Large intestine (tissue), 3 donors: ENCODE measurements around the gene RETREG1. TPM values are rescaled to one million over a fixed set of nuclear protein-coding genes. Genes with fewer than 3 reads are reported as not detected.
A peak's percentile ranks its signal among the peaks of the same experiment; 100 is the strongest.

Source experiments
- DNase-seq, 2 donors: peaks; one replicate each; pipeline versions ENCODE4 v3.0.0 to v3.0.0-alpha.2; 2013
- H3K27ac ChIP-seq: one replicate; pipeline ENCODE4 v1.5.1; 2013; ENCODE audit warnings: low read length
- H3K27me3 ChIP-seq: 2 replicates; pipeline ENCODE4 v1.6.1; 2013; ENCODE audit warnings: low read length; ENCODE audit not compliant: control insufficient read depth, insufficient read depth
- H3K36me3 ChIP-seq: 2 replicates; pipeline ENCODE4 v1.6.1; 2013; ENCODE audit warnings: low read length; ENCODE audit not compliant: control insufficient read depth, insufficient read depth
- H3K4me1 ChIP-seq: one replicate; pipeline ENCODE4 v1.6.1; 2013; ENCODE audit warnings: low read length; ENCODE audit not compliant: control insufficient read depth, insufficient read depth
- H3K4me3 ChIP-seq: one replicate; pipeline ENCODE4 v1.5.1; 2013; ENCODE audit warnings: low read length
- H3K9me3 ChIP-seq: one replicate; pipeline ENCODE4 v1.6.1; 2013; ENCODE audit warnings: mild to moderate bottlenecking, low read depth, low read length, moderate library complexity; ENCODE audit not compliant: control insufficient read depth
- WGBS: methylation state at CpG from one replicate; pipeline ENCODE4 v1.1.5; 2013; ENCODE audit warnings: low lambda C conversion rate; ENCODE audit not compliant: insufficient coverage; 5-methylcytosine and 5-hydroxymethylcytosine counted together
- polyA plus RNA-seq: library from polyadenylated mRNA; unstranded; fragments of 120-200 nt; gene quantifications from one replicate; pipeline ENCODE4 v1.2.1, GENCODE V29; 2013

The RETREG1 gene
- polyA plus RNA-seq, 1 donor: 27.0 TPM

GRCh38 chr5:16531063-16531648 lies 85.6 kb downstream of the RETREG1 start:
- Histone ChIP-seq H3K36me3 (no peaks in the 10 kb centered on the region), H3K4me1 (peaks cover 33% of the 10 kb centered on the region), H3K9me3 (no peaks in the 10 kb centered on the region), H3K27me3 (no peaks in the 10 kb centered on the region), H3K4me3 (no peak overlapping the region), H3K27ac (peak overlapping the region; percentile 32)
- peak in 1 of 2 donors; percentile 77 for DNase-seq
- WGBS: no CpG with 5 or more reads among the region's 4 CpGs

GRCh38 chr5:16529306-16529705 lies 87.5 kb downstream of the RETREG1 start:
- Histone ChIP-seq H3K36me3 (no peaks in the 10 kb centered on the region), H3K4me1 (peaks cover 33% of the 10 kb centered on the region), H3K4me3 (no peak overlapping the region), H3K27ac (peak overlapping the region; percentile 3), H3K9me3 (no peaks in the 10 kb centered on the region), H3K27me3 (no peaks in the 10 kb centered on the region)
- DNase-seq: peak; percentile 74 to 90
- WGBS: 8% methylated on average over 2 of the region's 7 CpGs

GRCh38 chr5:16528382-16529110 lies 88.3 kb downstream of the RETREG1 start:
- Histone ChIP-seq H3K4me3 (no peak overlapping the region), H3K27ac (no peak overlapping the region), H3K27me3 (no peaks in the 10 kb centered on the region), H3K36me3 (no peaks in the 10 kb centered on the region), H3K9me3 (no peaks in the 10 kb centered on the region), H3K4me1 (peaks cover 33% of the 10 kb centered on the region)
- peak in 1 of 2 donors; percentile 19 for DNase-seq
- no CpG with 5 or more reads among the region's 7 CpGs for WGBS

- Histone ChIP-seq H3K9me3 (no peaks in the 10 kb centered on the region), H3K4me3 (no peak overlapping the region), H3K27me3 (no peaks in the 10 kb centered on the region), H3K27ac (no peak overlapping the region), H3K36me3 (no peaks in the 10 kb centered on the region), H3K4me1 (peaks cover 42% of the 10 kb centered on the region)
- DNase-seq: no peak
- WGBS: no CpG with 5 or more reads among the region's 4 CpGs
Measured at GRCh38 chr5:16525651-16526050, 91.1 kb downstream of the RETREG1 start.

GRCh38 chr5:16524286-16524685 lies 92.5 kb downstream of the RETREG1 start:
- H3K27ac ChIP-seq: no peak overlapping the region
- no peak for DNase-seq
- no peaks in the 10 kb centered on the region for H3K36me3 ChIP-seq
- 80% methylated on average over 1 of the region's 5 CpGs for WGBS
- no peaks in the 10 kb centered on the region for H3K9me3 ChIP-seq
- no peaks in the 10 kb centered on the region for H3K27me3 ChIP-seq
- H3K4me3 ChIP-seq: no peak overlapping the region
- H3K4me1 ChIP-seq: peaks cover 43% of the 10 kb centered on the region

- Histone ChIP-seq H3K36me3 (no peaks in the 10 kb centered on the region), H3K4me1 (peaks cover 34% of the 10 kb centered on the region), H3K27ac (peak overlapping the region; percentile 95), H3K27me3 (no peaks in the 10 kb centered on the region), H3K4me3 (peak overlapping the region; percentile 21), H3K9me3 (no peaks in the 10 kb centered on the region)
- WGBS: 17% methylated on average over 1 of the region's 10 CpGs
- peak; percentile 91 to 96 for DNase-seq
Measured at GRCh38 chr5:16521521-16522483, 95.0 kb downstream of the RETREG1 start.

GRCh38 chr5:16520841-16521240 lies 96.0 kb downstream of the RETREG1 start:
- no peaks in the 10 kb centered on the region for H3K36me3 ChIP-seq
- WGBS: 11% methylated on average over 1 of the region's 4 CpGs
- no peak overlapping the region for H3K4me3 ChIP-seq
- H3K4me1 ChIP-seq: peaks cover 34% of the 10 kb centered on the region
- DNase-seq: peak in 1 of 2 donors; percentile 26
- H3K27me3 ChIP-seq: no peaks in the 10 kb centered on the region
- no peaks in the 10 kb centered on the region for H3K9me3 ChIP-seq
- peak overlapping the region; percentile 95 for H3K27ac ChIP-seq

GRCh38 chr5:16519435-16519834 lies 97.4 kb downstream of the RETREG1 start:
- DNase-seq: no peak
- Histone ChIP-seq H3K27me3 (no peaks in the 10 kb centered on the region), H3K27ac (peak overlapping the region; percentile 95), H3K9me3 (no peaks in the 10 kb centered on the region), H3K4me3 (no peak overlapping the region), H3K36me3 (no peaks in the 10 kb centered on the region), H3K4me1 (peaks cover 34% of the 10 kb centered on the region)
- WGBS: 72% methylated on average over 2 of the region's 4 CpGs

- H3K4me3 ChIP-seq: no peak overlapping the region
- H3K27me3 ChIP-seq: no peaks in the 10 kb centered on the region
- WGBS: no CpG with 5 or more reads among the region's 2 CpGs
- H3K4me1 ChIP-seq: peaks cover 34% of the 10 kb centered on the region
- no peaks in the 10 kb centered on the region for H3K9me3 ChIP-seq
- peak overlapping the region; percentile 4 for H3K27ac ChIP-seq
- DNase-seq: no peak
- no peaks in the 10 kb centered on the region for H3K36me3 ChIP-seq
Measured at GRCh38 chr5:16518606-16519005, 98.2 kb downstream of the RETREG1 start.

- DNase-seq: no peak
- Histone ChIP-seq H3K4me3 (no peak overlapping the region), H3K9me3 (no peaks in the 10 kb centered on the region), H3K27ac (no peak overlapping the region), H3K4me1 (peaks cover 12% of the 10 kb centered on the region), H3K36me3 (no peaks in the 10 kb centered on the region), H3K27me3 (no peaks in the 10 kb centered on the region)
- WGBS: 74% methylated on average over 3 of the region's 4 CpGs
Measured at GRCh38 chr5:16515532-16515931, 101.3 kb downstream of the RETREG1 start.
